B cell (primary cell): ENCODE data around the gene RBM39. TPM values are rescaled to one million over a fixed set of nuclear protein-coding genes. Genes with fewer than 3 reads are reported as not detected.

Experiments
- ATAC-seq: fragments of 200-7000 bp; cut with Tn5 transposase; one replicate; pipeline ENCODE4 v1.10.0; 2021; ENCODE audit warnings: low read depth, mild to moderate bottlenecking, moderate number of reproducible peaks, moderate library complexity
- CTCF ChIA-PET: fragments of 350-600 bp; sonication (Branson Sonifier 250); formaldehyde crosslinking; loops from one replicate; lab custom pipeline; 2021; ENCODE audit warnings: antibody characterized with exemption, inconsistent platforms; lab: Charles Lee
- POLR2A ChIA-PET: fragments of 350-600 bp; sonication (Branson Sonifier 250); formaldehyde crosslinking; loops from one replicate; lab custom pipeline; 2021; ENCODE audit warnings: antibody characterized with exemption; lab: Charles Lee
- DNase-seq: peaks from one replicate; pipeline ENCODE4 v3.0.0; 2013
- H2AFZ ChIP-seq: 2 replicates; pipeline ENCODE4 v1.6.1; 2012; ENCODE audit warnings: mild to moderate bottlenecking, low read depth, low read length; ENCODE audit not compliant: insufficient read depth, poor library complexity, severe bottlenecking
- H3K27ac ChIP-seq, 2 donors: 1 replicate in 1 of 2; 2 replicates in 1 of 2; pipeline ENCODE4 v1.5.1; 2012 to 2013; ENCODE audit warnings: low read length in 2 of 2, mild to moderate bottlenecking in 2 of 2, moderate library complexity in 1 of 2
- H3K27me3 ChIP-seq, 4 experiments: fragments of 200-600 bp in 1 of 4; sonication (generic) in 1 of 4; replicated peaks in 1 of 4; 1 replicate in 2 of 4; 2 replicates in 2 of 4; pipeline versions ENCODE4 v1.6.1 to v1.7.0; 2013 to 2016; ENCODE audit warnings: low read length in 3 of 4, mild to moderate bottlenecking in 2 of 4, mixed read lengths in 1 of 4, moderate library complexity in 1 of 4; ENCODE audit not compliant: insufficient read depth in 4 of 4, control insufficient read depth in 3 of 4; ENCODE audit errors: control extremely low read depth in 1 of 4
- H3K36me3 ChIP-seq, 2 experiments: replicated peaks in 1 of 2; 1 replicate in 1 of 2; 2 replicates in 1 of 2; pipeline versions ENCODE4 v1.6.1 to v1.7.1; 2013; ENCODE audit warnings: low read length in 1 of 2; ENCODE audit not compliant: insufficient read depth in 2 of 2, control insufficient read depth in 1 of 2; ENCODE audit errors: control extremely low read depth in 1 of 2, extremely low read depth in 1 of 2
- H3K4me1 ChIP-seq, 2 donors: fragments of 200-600 bp in 1 of 2; sonication (generic) in 1 of 2; 1 replicate in 1 of 2; 2 replicates in 1 of 2; pipeline versions ENCODE4 v1.5.1 to v1.6.1; 2013 to 2017; ENCODE audit warnings: low read length in 2 of 2; ENCODE audit not compliant: control insufficient read depth in 2 of 2, insufficient read depth in 2 of 2
- H3K4me2 ChIP-seq: replicated peaks from 2 replicates; pipeline ENCODE3; 2012; ENCODE audit warnings: mild to moderate bottlenecking, low read depth, low read length; ENCODE audit not compliant: poor library complexity, severe bottlenecking
- H3K4me3 ChIP-seq, 5 experiments: fragments of 200-600 bp in 1 of 5; sonication (generic) in 1 of 5; 1 replicate in 3 of 5; 2 replicates in 2 of 5; pipeline versions ENCODE4 v1.5.1 to v1.7.0; 2011 to 2016; ENCODE audit warnings: low read length in 4 of 5, mild to moderate bottlenecking in 4 of 5, low read depth in 2 of 5, control low read depth in 1 of 5, moderate library complexity in 1 of 5; ENCODE audit not compliant: insufficient read depth in 1 of 5; ENCODE audit errors: control extremely low read depth in 1 of 5, extremely low read depth in 1 of 5
- H3K79me2 ChIP-seq: fragments of 200-600 bp; sonication (generic); one replicate; pipeline ENCODE4 v1.6.0; 2016; ENCODE audit warnings: low read length; ENCODE audit not compliant: control insufficient read depth, insufficient read depth
- H3K9ac ChIP-seq: fragments of 200-600 bp; sonication (generic); 2 replicates; pipeline ENCODE4 v1.6.1; 2017; ENCODE audit warnings: mild to moderate bottlenecking, low read length, moderate library complexity
- H3K9me3 ChIP-seq, 3 donors: one replicate each; pipeline versions ENCODE4 v1.6.1 to v1.7.1; 2013; ENCODE audit warnings: low read length in 2 of 3; ENCODE audit not compliant: control insufficient read depth in 2 of 3, insufficient read depth in 1 of 3; ENCODE audit errors: control extremely low read depth in 1 of 3
- H4K20me1 ChIP-seq: 2 replicates; pipeline ENCODE4 v1.6.0; 2012; ENCODE audit warnings: mild to moderate bottlenecking, low read length; ENCODE audit not compliant: insufficient read depth, control insufficient read depth, poor library complexity, severe bottlenecking
- H3K27ac Mint-ChIP-seq: one replicate; pipeline ENCODE4 v1.8.0; 2021; ENCODE audit warnings: mixed read lengths
- H3K27me3 Mint-ChIP-seq: one replicate; pipeline ENCODE4 v1.8.0; 2021; ENCODE audit warnings: mixed read lengths
- H3K4me1 Mint-ChIP-seq: one replicate; pipeline ENCODE4 v1.8.0; 2021; ENCODE audit warnings: mixed read lengths
- H3K4me3 Mint-ChIP-seq: one replicate; pipeline ENCODE4 v1.8.0; 2021; ENCODE audit warnings: mixed read lengths
- H3K9me3 Mint-ChIP-seq: one replicate; pipeline ENCODE4 v1.8.0; 2022; ENCODE audit warnings: mixed read lengths; ENCODE audit not compliant: insufficient read depth
- CTCF ChIP-seq: fragments of 200-600 bp; IDR thresholded peaks from one replicate; pipeline ENCODE4 v1.8.0; 2022; ENCODE audit warnings: antibody characterized with exemption, mild to moderate bottlenecking
- EZH2 ChIP-seq: IDR thresholded peaks from 2 replicates; pipeline ENCODE4 v1.6.1; 2012; ENCODE audit warnings: borderline replicate concordance, low read depth, mild to moderate bottlenecking, moderate library complexity, low read length; ENCODE audit not compliant: insufficient read depth, poor library complexity, severe bottlenecking
- WGBS: methylation state at CpG from one replicate; pipeline ENCODE4 v1.1.5; 2013; ENCODE audit warnings: missing lambda C conversion rate; ENCODE audit not compliant: insufficient coverage; 5-methylcytosine and 5-hydroxymethylcytosine counted together
- intact Hi-C: fragments of 100-400 bp; cut with micrococcal nuclease; formaldehyde crosslinking; loops from one replicate; pipeline ENCODE4 v1.10.0; 2022
- polyA minus RNA-seq: library from RNA; depleted of rRNA, polyadenylated mRNA; stranded (reverse); fragments of >200 nt; gene quantifications from 2 replicates; pipeline ENCODE4 v1.2.3, GENCODE V29; 2012
- polyA plus RNA-seq: library from polyadenylated mRNA; depleted of rRNA; stranded (reverse); fragments of >200 nt; gene quantifications from 2 replicates; pipeline ENCODE4 v1.2.3, GENCODE V29; 2012
- total RNA-seq, 2 donors: library from RNA; stranded (reverse); fragments of 120-200 nt in 1 of 2; gene quantifications; 1 replicate in 1 of 2; 2 replicates in 1 of 2; pipeline versions ENCODE4 v1.2.3 to v1.2.4, GENCODE V29; 2013 to 2022

The RBM39 gene
- total RNA-seq (689 and 698 TPM in 2 replicates), polyA plus RNA-seq (217 and 380 TPM in 2 replicates), polyA minus RNA-seq (479 and 754 TPM in 2 replicates)
- 683 TPM for total RNA-seq (2013)

- H3K27me3 ChIP-seq = no peaks in the 10 kb centered on the region
- peak within 1 kb of the TSS; percentile 35 for H2AFZ ChIP-seq
- TF ChIP-seq EZH2 = no peak
- peak; percentile 57 for TF ChIP-seq CTCF
- peaks cover 2 to 32% of the 10 kb centered on the region in 2 experiments for H3K36me3 ChIP-seq
- peak within 1 kb of the TSS; percentile 100 for H3K9ac ChIP-seq
- peaks cover 39% of the 10 kb centered on the region for H4K20me1 ChIP-seq
- peaks cover 66% of the 10 kb centered on the region for H3K79me2 ChIP-seq
- H3K27ac ChIP-seq = peak within 1 kb of the TSS; percentile 100
- peaks cover 38 to 42% of the 10 kb centered on the region in 2 donors for H3K4me1 ChIP-seq
- Mint-ChIP-seq H3K27ac (peak within 1 kb of the TSS; percentile 100), H3K9me3 (no peaks in the 10 kb centered on the region), H3K4me3 (peak within 1 kb of the TSS; percentile 95), H3K27me3 (no peaks in the 10 kb centered on the region), H3K4me1 (peaks cover 46% of the 10 kb centered on the region)
- peak; percentile 83 for ATAC-seq
- ChIA-PET POLR2A (interaction anchor here (0.5 to 5.0 kb wide), 36 partner anchors 13 to 1439 kb away, joined by 3 to 259 read pairs (median 4); partner anchors contain the start of genes AHCY, CEP250, CPNE1 and EIF6), CTCF (interaction anchor here (0.6 to 5.3 kb wide), 20 partner anchors 16 to 1405 kb away, joined by 3 to 82 read pairs (median 4); partner anchors contain the start of genes NFS1, PHF20, ROMO1 and SCAND1)
- intact Hi-C loops = loop anchor here (1.0 to 2.0 kb wide), 8 partner anchors 29 to 287 kb away; partner anchors contain the start of genes CEP250, CPNE1, ERGIC3 and NFS1
- H3K4me3 ChIP-seq = peak within 1 kb of the TSS; percentile 95 to 99 (median 99)
- H3K9me3 ChIP-seq = no peaks in the 10 kb centered on the region
- under 1% methylated on average over 66 of the region's 66 CpGs for WGBS
- H3K4me2 ChIP-seq = peak within 1 kb of the TSS; percentile 89
- DNase-seq = peak; percentile 100
These were observed at the start of gene RBM39 for GRCh38 chr20:35741892-35742740. Gene RBM39 (minus strand): TSS chr20:35742260. CDS start chr20:35740874, 1,386 bp downstream.
